ENCODE results near the gene FNDC3A. TPM values are rescaled to one million over a fixed set of nuclear protein-coding genes. Genes with fewer than 3 reads are reported as not detected.

FNDC3A gene
- total RNA-seq, 1 experiment from 2014 or later, result 24.3 TPM

- TF ChIP-seq REST (IDR thresholded peaks at IDR 0.05; ENCODE audit: insufficient read depth in 1 of 2, low read depth in 2 of 2, low read length in 1 of 2) (no peak), POLR2AphosphoS5 (IDR thresholded peaks at IDR 0.05; ENCODE audit: low read depth, low read length) (no peak), CTCF (IDR thresholded peaks at IDR 0.05) (no peak), TCF7L2 (IDR thresholded peaks at IDR 0.05; ENCODE audit: low read depth, low read length) (no peak), SIN3A (IDR thresholded peaks at IDR 0.05; ENCODE audit: borderline replicate concordance, insufficient read depth, low read depth, low read length) (no peak)
- ChIA-PET POLR2A (interaction anchor here (0.6 kb wide), 1 partner anchor 743 kb away, joined by 16 read pairs; no protein-coding TSS in a partner anchor), CTCF (no interaction called here)
- intact Hi-C loops (cut with micrococcal nuclease; ENCODE audit: unreplicated experiment) (no loop called here), in situ Hi-C loops (cut with HindIII; ENCODE audit: low pct_unique_long_range_greater_than_20kb, low sequenced_read_pairs) (no loop called here)
- Histone ChIP-seq H3K9me3 (ENCODE audit: control insufficient read depth, insufficient read depth, low read depth, low read length) (no peaks in the 10 kb centered on the region), H3K27me3 (ENCODE audit: control insufficient read depth, insufficient read depth, low read length) (no peaks in the 10 kb centered on the region), H3K27ac (ENCODE audit: low read length) (no peak overlapping the region), H3K36me3 (ENCODE audit: control insufficient read depth, insufficient read depth, low read length) (no peaks in the 10 kb centered on the region), H3K4me1 (ENCODE audit: control insufficient read depth, insufficient read depth, low read length) (no peaks in the 10 kb centered on the region), H3K4me3 (ENCODE audit: low read depth in 2 of 2, low read length in 2 of 2) (no peak overlapping the region)
- no TSS peak for BruUV-seq (replicated peaks)
- DNase-seq (ENCODE audit: low read depth, low spot score), result no peak
- ATAC-seq, result no peak
These were observed 70.3 kb downstream of the FNDC3A start for GRCh38 chr13:49046002-49046401.

- Histone ChIP-seq H3K4me1 (ENCODE audit: control insufficient read depth, insufficient read depth, low read length) (no peaks in the 10 kb centered on the region), H3K9me3 (ENCODE audit: control insufficient read depth, insufficient read depth, low read depth, low read length) (no peaks in the 10 kb centered on the region), H3K36me3 (ENCODE audit: control insufficient read depth, insufficient read depth, low read length) (no peaks in the 10 kb centered on the region), H3K27ac (ENCODE audit: low read length) (no peak overlapping the region), H3K4me3 (ENCODE audit: low read depth in 2 of 2, low read length in 2 of 2) (no peak overlapping the region), H3K27me3 (ENCODE audit: control insufficient read depth, insufficient read depth, low read length) (no peaks in the 10 kb centered on the region)
- in situ Hi-C loops (cut with HindIII; ENCODE audit: low pct_unique_long_range_greater_than_20kb, low sequenced_read_pairs), result no loop called here
- TF ChIP-seq REST (IDR thresholded peaks at IDR 0.05; ENCODE audit: insufficient read depth in 1 of 2, low read depth in 2 of 2, low read length in 1 of 2) (no peak), TCF7L2 (IDR thresholded peaks at IDR 0.05; ENCODE audit: low read depth, low read length) (no peak), SIN3A (IDR thresholded peaks at IDR 0.05; ENCODE audit: borderline replicate concordance, insufficient read depth, low read depth, low read length) (no peak), CTCF (IDR thresholded peaks at IDR 0.05) (no peak), POLR2AphosphoS5 (IDR thresholded peaks at IDR 0.05; ENCODE audit: low read depth, low read length) (no peak)
- BruUV-seq (replicated peaks), result no TSS peak
- ChIA-PET POLR2A (interaction anchor here (0.6 kb wide), 1 partner anchor 744 kb away, joined by 16 read pairs; no protein-coding TSS in a partner anchor), CTCF (no interaction called here)
- ATAC-seq (no peak), DNase-seq (ENCODE audit: low read depth, low spot score) (no peak)
- intact Hi-C loops (cut with micrococcal nuclease; ENCODE audit: unreplicated experiment), result no loop called here
These were observed 70.8 kb downstream of the FNDC3A start for GRCh38 chr13:49046519-49046918.
